Kidney epithelial cell (primary cell): ENCODE data around the gene GDF10. TPM values are rescaled to one million over a fixed set of nuclear protein-coding genes. Genes with fewer than 3 reads are reported as not detected.

Experiments used
- DNase-seq: peaks from one replicate; pipeline ENCODE4 v3.0.0-alpha.2; 2010; ENCODE audit warnings: low read depth
- H3K27me3 ChIP-seq: 2 replicates; pipeline ENCODE4 v1.6.0; 2011; ENCODE audit warnings: low read length; ENCODE audit not compliant: control insufficient read depth, insufficient read depth
- H3K36me3 ChIP-seq: 2 replicates; pipeline ENCODE4 v1.5.1; 2011; ENCODE audit warnings: low read length; ENCODE audit not compliant: control insufficient read depth, insufficient read depth
- H3K4me3 ChIP-seq: 2 replicates; pipeline ENCODE4 v1.5.1; 2011; ENCODE audit warnings: low read depth, mild to moderate bottlenecking, control low read depth, low read length
- total RNA-seq: library from RNA; depleted of rRNA; stranded (reverse); fragments of >200 nt; gene quantifications from 2 replicates; pipeline ENCODE4 v1.2.3, GENCODE V29; 2015
- TF ChIP-seq, protein P1 (sequence below): IDR thresholded peaks from 2 replicates; pipeline ENCODE4 v1.5.1; 2011; ENCODE audit warnings: mild to moderate bottlenecking, moderate library complexity, low read length, control low read depth, inconsistent platforms; ENCODE audit not compliant: insufficient read depth, poor library complexity, severe bottlenecking

The GDF10 gene
- total RNA-seq, 1 donor from 2014 or later: not detected

DNA sequence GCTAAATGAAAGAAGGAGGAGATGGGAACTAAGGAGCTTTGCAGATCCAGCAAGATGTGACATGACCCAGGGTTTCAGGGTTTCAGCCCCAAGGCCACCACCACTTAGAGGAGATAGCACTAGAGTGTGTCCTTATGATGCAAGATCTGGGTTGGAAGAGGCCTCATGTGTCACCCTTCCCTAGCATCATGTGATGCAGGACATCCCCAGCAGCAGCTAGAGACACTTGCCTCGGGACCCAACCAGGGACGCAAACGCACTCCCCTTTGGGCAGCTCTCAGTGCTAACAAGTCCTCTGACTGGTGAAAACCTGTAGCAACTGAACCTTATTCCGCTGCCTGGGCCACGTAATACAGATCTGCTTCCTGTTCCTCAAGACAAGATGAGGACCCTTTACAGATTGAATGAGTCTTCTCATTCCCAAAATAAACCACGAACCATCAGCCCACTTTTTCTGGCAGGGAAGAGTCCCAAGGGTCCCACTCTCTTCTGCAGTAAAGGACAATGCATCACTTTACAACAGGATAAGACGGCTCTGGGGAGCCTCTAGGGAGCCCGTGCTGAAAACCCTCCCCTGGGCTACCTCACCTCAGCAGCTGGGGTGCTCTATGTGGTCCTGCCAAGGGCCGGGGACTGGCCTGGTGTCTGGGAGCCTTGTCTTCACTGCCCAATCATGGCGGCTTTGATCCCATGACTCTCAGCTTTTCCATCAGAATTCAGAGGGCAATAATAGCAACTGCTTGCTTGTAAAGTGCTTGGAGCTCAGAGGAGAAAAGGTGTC, 44.8 kb upstream of the GDF10 start:
- Histone ChIP-seq H3K36me3 (no peaks in the 10 kb centered on the region), H3K27me3 (no peaks in the 10 kb centered on the region), H3K4me3 (no peak overlapping the region)
- TF ChIP-seq, protein P1, sequence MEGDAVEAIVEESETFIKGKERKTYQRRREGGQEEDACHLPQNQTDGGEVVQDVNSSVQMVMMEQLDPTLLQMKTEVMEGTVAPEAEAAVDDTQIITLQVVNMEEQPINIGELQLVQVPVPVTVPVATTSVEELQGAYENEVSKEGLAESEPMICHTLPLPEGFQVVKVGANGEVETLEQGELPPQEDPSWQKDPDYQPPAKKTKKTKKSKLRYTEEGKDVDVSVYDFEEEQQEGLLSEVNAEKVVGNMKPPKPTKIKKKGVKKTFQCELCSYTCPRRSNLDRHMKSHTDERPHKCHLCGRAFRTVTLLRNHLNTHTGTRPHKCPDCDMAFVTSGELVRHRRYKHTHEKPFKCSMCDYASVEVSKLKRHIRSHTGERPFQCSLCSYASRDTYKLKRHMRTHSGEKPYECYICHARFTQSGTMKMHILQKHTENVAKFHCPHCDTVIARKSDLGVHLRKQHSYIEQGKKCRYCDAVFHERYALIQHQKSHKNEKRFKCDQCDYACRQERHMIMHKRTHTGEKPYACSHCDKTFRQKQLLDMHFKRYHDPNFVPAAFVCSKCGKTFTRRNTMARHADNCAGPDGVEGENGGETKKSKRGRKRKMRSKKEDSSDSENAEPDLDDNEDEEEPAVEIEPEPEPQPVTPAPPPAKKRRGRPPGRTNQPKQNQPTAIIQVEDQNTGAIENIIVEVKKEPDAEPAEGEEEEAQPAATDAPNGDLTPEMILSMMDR: no peak
- no peak for DNase-seq

DNA sequence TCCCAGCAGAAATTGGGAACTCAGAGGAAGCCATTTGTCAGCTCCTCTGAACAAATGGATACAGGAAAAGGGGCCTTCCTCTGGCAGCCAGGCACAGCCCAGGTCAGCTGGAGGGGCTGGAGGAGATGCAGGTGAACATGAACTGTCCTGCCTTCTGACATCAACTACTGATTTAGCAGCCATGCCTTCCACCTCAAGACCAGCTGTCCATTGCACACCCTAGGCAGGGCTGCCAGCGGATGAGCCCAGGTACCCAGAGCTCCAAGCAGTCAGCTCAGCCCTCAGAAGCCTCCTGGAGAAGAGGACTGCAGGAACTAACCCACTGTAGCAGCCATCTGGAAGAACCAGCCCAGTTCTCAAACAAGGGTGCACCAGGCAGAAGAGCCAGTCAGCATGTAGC, 44.1 kb upstream of the GDF10 start:
- H3K4me3 ChIP-seq: no peak overlapping the region
- TF ChIP-seq, protein P1: no peak
- no peaks in the 10 kb centered on the region for H3K36me3 ChIP-seq
- H3K27me3 ChIP-seq: no peaks in the 10 kb centered on the region
- no peak for DNase-seq

DNA sequence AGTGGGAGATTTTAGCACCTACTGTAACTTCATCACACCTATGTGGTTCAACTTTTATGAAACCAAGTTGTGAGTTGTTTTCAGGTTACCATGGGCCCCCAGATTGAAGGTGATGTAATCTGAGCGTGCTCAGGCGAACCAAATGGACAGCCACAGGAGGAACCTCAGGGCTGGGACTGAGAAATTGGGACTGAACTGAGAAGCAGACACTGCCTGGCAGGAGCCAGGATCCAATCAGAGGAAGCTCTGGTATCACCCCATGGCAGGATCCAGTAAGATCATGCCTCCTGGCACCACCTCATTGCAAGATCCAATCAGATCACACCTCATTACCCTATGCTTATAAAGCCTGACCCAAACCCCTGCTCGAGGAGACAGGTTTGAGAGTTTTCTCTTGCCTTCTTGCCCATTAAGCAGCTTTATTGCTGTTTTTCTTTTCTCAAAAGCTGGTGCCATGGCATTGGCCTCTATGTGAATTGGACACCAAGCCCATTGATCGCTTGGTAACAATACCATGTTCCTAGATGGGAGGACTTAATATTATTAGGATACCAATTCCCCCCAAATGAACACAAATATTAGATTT, 43.2 kb upstream of the GDF10 start:
- no peak overlapping the region for H3K4me3 ChIP-seq
- TF ChIP-seq, protein P1: no peak
- H3K27me3 ChIP-seq: no peaks in the 10 kb centered on the region
- DNase-seq: no peak
- H3K36me3 ChIP-seq: no peaks in the 10 kb centered on the region

DNA sequence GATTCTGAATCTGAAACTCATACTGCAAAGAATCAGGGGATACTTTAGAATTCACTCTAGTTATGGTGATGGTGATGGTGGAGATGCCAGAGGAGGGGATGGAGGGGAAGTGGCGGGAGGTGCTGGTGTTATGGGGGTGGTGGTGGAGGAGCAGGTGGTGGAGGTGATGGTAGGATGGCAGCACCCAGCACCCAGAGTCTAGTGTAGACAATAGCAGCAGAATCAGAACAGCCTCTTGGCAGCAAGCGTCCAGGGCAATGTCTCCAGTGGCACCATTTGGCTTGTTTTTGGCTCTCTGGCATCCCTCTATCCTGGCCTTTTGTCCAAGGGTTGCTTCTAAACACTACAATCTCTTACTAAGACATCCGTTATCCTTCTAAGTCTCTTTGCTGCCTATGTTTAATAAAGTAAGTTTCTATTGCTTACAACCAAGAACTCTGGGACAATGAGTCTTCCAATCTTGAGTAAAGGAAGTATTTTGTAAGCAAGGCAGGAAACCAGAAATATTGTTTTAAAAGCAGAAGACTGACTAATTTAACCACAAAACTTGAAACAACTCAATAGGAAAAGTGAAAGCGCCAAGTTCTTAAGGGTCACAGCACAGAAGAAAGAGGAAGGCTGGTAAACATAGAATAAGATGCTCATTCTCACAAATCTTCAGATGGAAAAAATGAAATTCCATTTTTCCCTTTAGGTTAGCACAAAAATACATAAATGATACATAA, 42.4 kb upstream of the GDF10 start:
- no peaks in the 10 kb centered on the region for H3K27me3 ChIP-seq
- H3K36me3 ChIP-seq: no peaks in the 10 kb centered on the region
- DNase-seq: no peak
- H3K4me3 ChIP-seq: no peak overlapping the region
- TF ChIP-seq, protein P1: no peak

DNA sequence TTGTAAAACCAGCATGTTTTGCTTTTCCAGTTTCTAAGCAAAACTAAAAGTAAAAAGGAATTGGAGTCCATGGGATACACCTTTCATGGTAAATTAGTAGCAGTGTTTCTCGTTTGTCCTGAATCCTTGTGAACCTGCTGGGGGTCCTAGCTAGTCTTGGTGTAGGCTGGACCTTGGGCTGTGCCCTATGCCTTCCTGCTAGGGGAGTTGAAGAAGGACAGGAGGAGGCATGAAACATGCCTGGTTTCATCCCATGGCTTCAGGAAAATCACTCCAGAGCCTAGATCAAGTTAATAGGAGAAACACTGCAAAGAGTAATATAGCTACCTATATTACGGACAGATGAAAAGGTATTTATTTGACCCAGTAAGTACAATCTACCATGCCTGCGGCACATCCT, 41.1 kb upstream of the GDF10 start:
- no peak for DNase-seq
- no peak overlapping the region for H3K4me3 ChIP-seq
- TF ChIP-seq, protein P1: no peak
- H3K27me3 ChIP-seq: no peaks in the 10 kb centered on the region
- H3K36me3 ChIP-seq: no peaks in the 10 kb centered on the region
